GM12878 (cell line): Measurements from ENCODE around the gene ARHGAP26. TPM values are rescaled to one million over a fixed set of nuclear protein-coding genes. Genes with fewer than 3 reads are reported as not detected.
"Not testable (repeated sequence)": the region's sequence is repeated elsewhere in the genome, so short reads cannot be mapped to it uniquely, and the experiment has no call there.

Source experiments
- ATAC-seq: fragments of 200-7000 bp; cut with Tn5 transposase; 3 replicates; pipeline ENCODE4 v1.9.1; 2020; ENCODE audit warnings: mild to moderate bottlenecking, moderate library complexity
- BruUV-seq: library from RNA; stranded (reverse); fragments of 400-500 nt; replicated peaks from 2 replicates; lab custom pipeline; 2021; lab: Mats Ljungman, UMichigan
- CTCF ChIA-PET: fragments of 300-600 bp; sonication (Branson Sonifier 250); formaldehyde crosslinking; extraction: SDS; loops from one replicate; lab custom pipeline; 2021; ENCODE audit warnings: inconsistent platforms; lab: Yijun Ruan, JAX
- POLR2A ChIA-PET: fragments of 350-600 bp; formaldehyde crosslinking; extraction: SDS; loops from one replicate; lab custom pipeline; 2021; ENCODE audit warnings: inconsistent platforms; lab: Charles Lee
- RAD21 ChIA-PET: fragments of 300-600 bp; sonication (Branson Sonifier 250); formaldehyde crosslinking; loops from one replicate; lab custom pipeline; 2023; ENCODE audit warnings: antibody characterized with exemption; ENCODE audit not compliant: unreplicated experiment; lab: Charles Lee
- SMC1A ChIA-PET: fragments of 300-600 bp; sonication (Branson Sonifier 250); formaldehyde crosslinking; loops from one replicate; lab custom pipeline; 2023; ENCODE audit not compliant: unreplicated experiment, uncharacterized antibody; lab: Charles Lee
- DNase-seq: peaks from one replicate; pipeline ENCODE4 v3.0.0-alpha.2; 2011; ENCODE audit warnings: low read depth, low spot score
- FAIRE-seq: peaks from 3 replicates; lab custom pipeline; 2011; peaks lifted over from hg19 to GRCh38; lab: Jason Lieb, UNC
- H2AFZ ChIP-seq: 2 replicates; pipeline ENCODE4 v1.6.0; 2011; ENCODE audit warnings: low read depth, low read length, control low read depth; ENCODE audit not compliant: control insufficient read depth
- H3K27ac ChIP-seq: 2 replicates; pipeline ENCODE4 v1.5.1; 2011; ENCODE audit warnings: control low read depth; ENCODE audit not compliant: control insufficient read depth, insufficient read depth
- H3K27me3 ChIP-seq, 2 experiments: replicated peaks in 1 of 2; 2 replicates each; pipeline versions ENCODE4 v1.6.0 to v1.6.1; 2011; ENCODE audit warnings: low read length in 1 of 2; ENCODE audit not compliant: control insufficient read depth in 2 of 2, insufficient read depth in 2 of 2
- H3K36me3 ChIP-seq, 2 experiments: 2 replicates each; pipeline ENCODE4 v1.5.1; 2011; ENCODE audit warnings: low read length in 1 of 2; ENCODE audit not compliant: control insufficient read depth in 2 of 2, insufficient read depth in 2 of 2
- H3K4me1 ChIP-seq: 2 replicates; pipeline ENCODE4 v1.6.1; 2011; ENCODE audit warnings: mild to moderate bottlenecking, low read length, moderate library complexity, mixed read lengths; ENCODE audit not compliant: control insufficient read depth, insufficient read depth
- H3K4me2 ChIP-seq: 2 replicates; pipeline ENCODE4 v1.6.0; 2011; ENCODE audit warnings: control low read depth; ENCODE audit not compliant: control insufficient read depth, insufficient read depth
- H3K4me3 ChIP-seq: fragments of 200-600 bp; sonication (generic); 2 replicates; pipeline ENCODE4 v1.5.1; 2016
- H3K79me2 ChIP-seq: 2 replicates; pipeline ENCODE4 v1.6.0; 2011; ENCODE audit warnings: low read length; ENCODE audit not compliant: control insufficient read depth, insufficient read depth
- H3K9ac ChIP-seq: 2 replicates; pipeline ENCODE4 v1.8.0; 2011; ENCODE audit warnings: low read length, control low read depth, mixed read lengths; ENCODE audit not compliant: control insufficient read depth, insufficient read depth
- H3K9me3 ChIP-seq: replicated peaks from 3 replicates; pipeline ENCODE4 v1.5.1; 2011; ENCODE audit warnings: mild to moderate bottlenecking, low read length; ENCODE audit not compliant: control insufficient read depth, insufficient read depth
- H4K20me1 ChIP-seq: 2 replicates; pipeline ENCODE4 v1.6.0; 2011; ENCODE audit not compliant: control insufficient read depth, insufficient read depth
- WGBS: methylation state at CpG from one replicate; pipeline ENCODE4 v1.1.6; 2016; ENCODE audit warnings: low lambda C conversion rate; ENCODE audit not compliant: insufficient replicate concordance, insufficient coverage; ENCODE audit errors: missing lambda C conversion rate; 5-methylcytosine and 5-hydroxymethylcytosine counted together
- in situ Hi-C: fragments of 300-500 bp; cut with MboI; formaldehyde crosslinking; loops from 9 replicates; pipeline ENCODE4 v1.14.3; 2018; ENCODE audit warnings: mixed read lengths
- intact Hi-C: fragments of 100-400 bp; cut with micrococcal nuclease; formaldehyde crosslinking; loops from one replicate; pipeline ENCODE4 v1.14.2; 2022; ENCODE audit not compliant: unreplicated experiment
- polyA plus RNA-seq, 11 experiments: library from polyadenylated mRNA; depleted of rRNA in 4 of 11; unstranded in 6 of 11; stranded (reverse) in 5 of 11; fragments of >200 nt; fragmentation: Nextera tagmentation in 4 of 11; fragmentation: Illumina TruSeq in 1 of 11; extraction: Ambion mirVana in 4 of 11; extraction: Trizol in 1 of 11; gene quantifications; 1 replicate in 1 of 11; 2 replicates in 10 of 11; pipeline versions ENCODE4 v1.2.1 to v1.2.3, GENCODE V29; 2011 to 2016; ENCODE audit warnings: inconsistent platforms in 2 of 11, missing spikeins in 2 of 11, low read depth in 1 of 11
- total RNA-seq, 4 experiments: library from RNA; depleted of rRNA in 3 of 4; stranded (reverse); fragments of >200 nt in 3 of 4; fragmentation: Illumina TruSeq in 1 of 4; extraction: Trizol in 1 of 4; gene quantifications; 2 replicates each; pipeline versions ENCODE4 v1.2.1 to v1.2.3, GENCODE V29; 2013 to 2021

Gene ARHGAP26
- total and polyA plus RNA-seq, 10 of the 15 experiments (the other 5 are each of a cell fraction or from before 2014, with no cell fraction given) = 9.4 to 41.5 (median 19.3) TPM

DNA sequence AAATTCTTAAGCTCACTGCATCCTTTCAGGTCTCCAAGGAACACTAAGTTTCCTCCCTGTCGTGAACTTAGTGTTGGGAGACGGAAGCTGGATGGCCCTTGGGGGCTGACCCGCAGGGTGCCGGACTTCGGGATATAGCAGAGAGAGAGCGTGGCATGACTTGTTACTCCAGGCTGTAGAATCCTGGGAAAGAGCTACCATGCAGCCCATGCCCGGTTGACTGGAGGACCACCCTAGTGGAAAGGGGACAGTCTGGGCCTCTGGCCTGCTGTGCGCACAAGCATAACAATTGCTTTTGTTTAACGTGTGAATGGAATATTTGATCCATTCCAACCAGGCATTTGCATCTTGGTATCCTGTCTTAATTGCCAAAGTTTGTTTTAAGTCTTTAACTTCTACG lies 319.9 kb downstream of the ARHGAP26 start:
- H2AFZ ChIP-seq, H3K79me2 ChIP-seq, in situ Hi-C loops, DNase-seq, intact Hi-C loops, H3K27me3 ChIP-seq, H3K4me1 ChIP-seq, H4K20me1 ChIP-seq, ATAC-seq, BruUV-seq, H3K27ac ChIP-seq, FAIRE-seq, H3K9ac ChIP-seq, H3K4me3 ChIP-seq, H3K36me3 ChIP-seq, H3K9me3 ChIP-seq, H3K4me2 ChIP-seq: not testable (repeated sequence)
- SMC1A ChIA-PET = interaction anchor here (0.8 to 1.8 kb wide), 8 partner anchors 10 to 119 kb away, joined by 3 to 5 read pairs (median 4); no protein-coding TSS in a partner anchor
- POLR2A ChIA-PET = interaction anchor here (0.6 to 1.2 kb wide), 2 partner anchors 8 to 23 kb away, joined by 3 to 5 read pairs; no protein-coding TSS in a partner anchor
- CTCF ChIA-PET = interaction anchor here (1.3 to 1.8 kb wide), 3 partner anchors 16 to 29 kb away, joined by 3 to 4 read pairs (median 4); no protein-coding TSS in a partner anchor
- RAD21 ChIA-PET = interaction anchor here (0.9 to 1.4 kb wide), 3 partner anchors 33 to 92 kb away, joined by 3 to 4 read pairs (median 3); no protein-coding TSS in a partner anchor
- 96% methylated on average over 10 of the region's 10 CpGs for WGBS

- H4K20me1 ChIP-seq, H3K36me3 ChIP-seq, H3K27ac ChIP-seq, H3K9me3 ChIP-seq, H3K79me2 ChIP-seq, FAIRE-seq, DNase-seq, H3K9ac ChIP-seq, ATAC-seq, intact Hi-C loops, H3K4me1 ChIP-seq, in situ Hi-C loops, BruUV-seq, H3K4me2 ChIP-seq, H3K4me3 ChIP-seq, H3K27me3 ChIP-seq, H2AFZ ChIP-seq: not testable (repeated sequence)
- POLR2A ChIA-PET = interaction anchor here (0.6 kb wide), 3 partner anchors 30 to 115 kb away, joined by 3 to 6 read pairs (median 3); no protein-coding TSS in a partner anchor
- RAD21 ChIA-PET = interaction anchor here (0.6 to 2.3 kb wide), 9 partner anchors 10 to 875 kb away, joined by 3 to 15 read pairs (median 5); no protein-coding TSS in a partner anchor
- SMC1A ChIA-PET = interaction anchor here (0.8 to 1.8 kb wide), 9 partner anchors 12 to 125 kb away, joined by 3 to 7 read pairs (median 5); no protein-coding TSS in a partner anchor
- CTCF ChIA-PET = interaction anchor here (0.6 to 1.6 kb wide), 7 partner anchors 12 to 1480 kb away, joined by 3 to 5 read pairs (median 3); no protein-coding TSS in a partner anchor
- WGBS = over 99% methylated on average over 8 of the region's 8 CpGs
These were observed 322.7 kb downstream of the ARHGAP26 start for GRCh38 chr5:143092711-143093451.
